Measurements from ENCODE around the gene CCDC85A.

DNA sequence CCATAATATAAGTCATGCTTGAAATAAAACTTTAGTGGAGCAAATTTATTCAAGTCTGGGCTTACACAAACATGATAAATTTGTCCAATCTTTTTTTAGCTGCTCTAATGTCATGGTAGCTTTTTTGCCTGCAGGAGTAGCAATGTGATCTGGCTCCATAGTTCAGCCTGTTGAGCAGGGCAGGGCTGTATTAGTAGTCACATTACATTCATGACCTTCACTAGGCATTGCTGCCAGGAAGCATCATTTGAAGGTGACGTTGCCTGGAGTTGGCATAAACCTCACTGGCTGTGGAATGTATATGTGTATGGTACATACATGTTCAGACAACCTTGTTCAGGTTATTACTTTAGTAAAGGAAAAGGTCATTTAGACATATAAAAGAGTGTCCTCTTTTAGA, 76.6 kb downstream of the CCDC85A start:
- TF ChIP-seq MEF2A (IDR thresholded peaks at IDR 0.05; ENCODE audit: borderline replicate concordance, low read depth): no peak
- TF ChIP-seq JUND (IDR thresholded peaks at IDR 0.05): no peak
- TF ChIP-seq, protein P1, sequence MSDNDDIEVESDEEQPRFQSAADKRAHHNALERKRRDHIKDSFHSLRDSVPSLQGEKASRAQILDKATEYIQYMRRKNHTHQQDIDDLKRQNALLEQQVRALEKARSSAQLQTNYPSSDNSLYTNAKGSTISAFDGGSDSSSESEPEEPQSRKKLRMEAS (IDR thresholded peaks at IDR 0.05; ENCODE audit: low read depth): no peak

Data from SK-N-SH (cell line).